ENCODE measurements around the gene B4GALT2. TPM values are rescaled to one million over a fixed set of nuclear protein-coding genes. Genes with fewer than 3 reads are reported as not detected.

The B4GALT2 gene
- total and polyA plus RNA-seq, 9 donors = 11.9 to 51.3 (median 28.8) TPM

GRCh38 chr1:43981636-43982035 lies 2.6 kb downstream of the B4GALT2 start:
- Histone ChIP-seq H3K36me3 (no peaks in the 10 kb centered on the region), H3K27ac (no peak overlapping the region), H3K9me3 (no peaks in the 10 kb centered on the region), H3K4me3 (no peak overlapping the region), H3K4me1 (ENCODE audit: insufficient read depth) (peaks cover 9% of the 10 kb centered on the region), H3K27me3 (no peaks in the 10 kb centered on the region)
- intact Hi-C loops (cut with DNase I) = no loop called here
- no peak for DNase-seq
- WGBS, 3 donors = 92 to 95% (median 94%) methylated on average over 20 of the region's 20 CpGs
- TF ChIP-seq CTCF (IDR thresholded peaks at IDR 0.05) (no peak), POLR2A (IDR thresholded peaks at IDR 0.05) (no peak), EP300 (IDR thresholded peaks at IDR 0.05) (no peak)

- H3K4me1 ChIP-seq (ENCODE audit: insufficient read depth) = peaks cover 9% of the 10 kb centered on the region
- intact Hi-C loops (cut with DNase I) = no loop called here
- no peaks in the 10 kb centered on the region for H3K27me3 ChIP-seq
- no peak for DNase-seq
- no peaks in the 10 kb centered on the region for H3K36me3 ChIP-seq
- H3K4me3 ChIP-seq = no peak overlapping the region
- no peak overlapping the region for H3K27ac ChIP-seq
- no peaks in the 10 kb centered on the region for H3K9me3 ChIP-seq
- WGBS, 3 donors = 82 to 91% (median 90%) methylated on average over 8 of the region's 8 CpGs
- no peak for TF ChIP-seq EP300 (IDR thresholded peaks at IDR 0.05)
- no peak for TF ChIP-seq CTCF (IDR thresholded peaks at IDR 0.05)
- no peak for TF ChIP-seq POLR2A (IDR thresholded peaks at IDR 0.05)
Measured at GRCh38 chr1:43982241-43982640, 3.2 kb downstream of the B4GALT2 start.

- TF ChIP-seq CTCF (IDR thresholded peaks at IDR 0.05) (no peak), EP300 (IDR thresholded peaks at IDR 0.05) (no peak), POLR2A (IDR thresholded peaks at IDR 0.05) (no peak)
- Histone ChIP-seq H3K4me3 (no peak overlapping the region), H3K36me3 (no peaks in the 10 kb centered on the region), H3K4me1 (ENCODE audit: insufficient read depth) (peaks cover 9% of the 10 kb centered on the region), H3K9me3 (no peaks in the 10 kb centered on the region), H3K27me3 (no peaks in the 10 kb centered on the region), H3K27ac (no peak overlapping the region)
- DNase-seq = no peak
- 82 to 85% (median 83%) methylated on average over 15 of the region's 15 CpGs for WGBS, 3 donors
- intact Hi-C loops (cut with DNase I) = no loop called here
Measured at GRCh38 chr1:43982808-43983207, 3.8 kb downstream of the B4GALT2 start.

GRCh38 chr1:43983253-43983899 lies 4.4 kb downstream of the B4GALT2 start:
- intact Hi-C loops (cut with DNase I) = no loop called here
- Histone ChIP-seq H3K9me3 (no peaks in the 10 kb centered on the region), H3K4me1 (ENCODE audit: insufficient read depth) (peaks cover 7% of the 10 kb centered on the region), H3K36me3 (no peaks in the 10 kb centered on the region), H3K27me3 (no peaks in the 10 kb centered on the region), H3K27ac (no peak overlapping the region), H3K4me3 (no peak overlapping the region)
- 57 to 64% (median 62%) methylated on average over 12 of the region's 12 CpGs for WGBS, 3 donors
- TF ChIP-seq EP300 (IDR thresholded peaks at IDR 0.05) (no peak), CTCF (IDR thresholded peaks at IDR 0.05) (no peak), POLR2A (IDR thresholded peaks at IDR 0.05) (no peak)
- no peak for DNase-seq
